Measurements from ENCODE around the gene PFAS.
A peak's percentile ranks its signal among the peaks of the same experiment; 100 is the strongest.
"Not testable (repeated sequence)": the region's sequence is repeated elsewhere in the genome, so short reads cannot be mapped to it uniquely, and the experiment has no call there.

The PFAS gene

GRCh38 chr17:8212312-8213180, 36.5 kb upstream of the PFAS start:
- no peak overlapping the region for H3K4me3 ChIP-seq (ENCODE audit: low read depth, low read length)
- TF ChIP-seq, protein P1, sequence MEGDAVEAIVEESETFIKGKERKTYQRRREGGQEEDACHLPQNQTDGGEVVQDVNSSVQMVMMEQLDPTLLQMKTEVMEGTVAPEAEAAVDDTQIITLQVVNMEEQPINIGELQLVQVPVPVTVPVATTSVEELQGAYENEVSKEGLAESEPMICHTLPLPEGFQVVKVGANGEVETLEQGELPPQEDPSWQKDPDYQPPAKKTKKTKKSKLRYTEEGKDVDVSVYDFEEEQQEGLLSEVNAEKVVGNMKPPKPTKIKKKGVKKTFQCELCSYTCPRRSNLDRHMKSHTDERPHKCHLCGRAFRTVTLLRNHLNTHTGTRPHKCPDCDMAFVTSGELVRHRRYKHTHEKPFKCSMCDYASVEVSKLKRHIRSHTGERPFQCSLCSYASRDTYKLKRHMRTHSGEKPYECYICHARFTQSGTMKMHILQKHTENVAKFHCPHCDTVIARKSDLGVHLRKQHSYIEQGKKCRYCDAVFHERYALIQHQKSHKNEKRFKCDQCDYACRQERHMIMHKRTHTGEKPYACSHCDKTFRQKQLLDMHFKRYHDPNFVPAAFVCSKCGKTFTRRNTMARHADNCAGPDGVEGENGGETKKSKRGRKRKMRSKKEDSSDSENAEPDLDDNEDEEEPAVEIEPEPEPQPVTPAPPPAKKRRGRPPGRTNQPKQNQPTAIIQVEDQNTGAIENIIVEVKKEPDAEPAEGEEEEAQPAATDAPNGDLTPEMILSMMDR (IDR thresholded peaks at IDR 0.05; ENCODE audit: borderline replicate concordance, insufficient read depth, low read depth, low read length), result no peak

- not testable (repeated sequence) for H3K4me3 ChIP-seq (ENCODE audit: low read depth, low read length)
Measured at GRCh38 chr17:8214000-8214399, 35.1 kb upstream of the PFAS start.

DNA sequence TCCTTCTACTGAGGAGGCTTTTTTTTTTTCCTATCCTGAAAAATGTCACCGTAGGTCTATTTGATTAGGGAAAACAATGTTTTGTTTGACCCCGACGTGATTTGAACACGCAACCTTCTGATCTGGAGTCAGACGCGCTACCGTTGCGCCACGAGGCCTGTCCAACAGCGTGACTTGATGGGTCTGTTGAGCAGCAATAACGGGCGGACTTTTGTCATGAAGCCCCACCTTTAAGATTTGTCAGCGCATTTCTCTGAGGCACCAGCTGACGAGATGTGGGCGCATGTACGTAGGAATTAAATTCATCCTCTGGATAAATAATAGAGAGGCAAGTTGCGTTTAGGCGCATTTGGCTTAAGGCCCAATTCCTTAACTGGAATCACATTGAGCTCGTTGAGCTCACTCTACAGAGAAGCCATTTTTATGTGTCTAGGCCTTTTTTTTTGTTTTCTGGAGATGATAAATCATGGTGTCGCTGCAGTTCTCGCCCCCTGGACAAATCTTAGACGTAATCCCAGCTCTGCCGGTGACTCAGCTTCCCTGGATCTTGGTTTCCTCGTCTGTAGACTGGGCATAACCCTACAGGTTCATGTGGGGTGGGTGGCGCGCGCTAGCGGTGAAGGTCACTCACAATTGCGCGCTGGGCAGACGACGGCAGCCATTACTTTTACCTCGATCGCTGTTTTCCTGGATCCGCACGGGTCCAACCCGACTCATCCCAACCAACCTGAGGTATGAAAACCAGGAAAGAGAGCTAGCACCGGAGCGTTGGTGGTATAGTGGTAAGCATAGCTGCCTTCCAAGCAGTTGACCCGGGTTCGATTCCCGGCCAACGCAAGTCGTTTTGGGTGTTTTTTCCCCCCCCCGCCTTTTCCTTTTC, 28.1 kb upstream of the PFAS start:
- TF ChIP-seq, protein P1 (IDR thresholded peaks at IDR 0.05; ENCODE audit: borderline replicate concordance, insufficient read depth, low read depth, low read length), result no peak
- H3K4me3 ChIP-seq (ENCODE audit: low read depth, low read length), result peak overlapping the region; percentile 59

DNA sequence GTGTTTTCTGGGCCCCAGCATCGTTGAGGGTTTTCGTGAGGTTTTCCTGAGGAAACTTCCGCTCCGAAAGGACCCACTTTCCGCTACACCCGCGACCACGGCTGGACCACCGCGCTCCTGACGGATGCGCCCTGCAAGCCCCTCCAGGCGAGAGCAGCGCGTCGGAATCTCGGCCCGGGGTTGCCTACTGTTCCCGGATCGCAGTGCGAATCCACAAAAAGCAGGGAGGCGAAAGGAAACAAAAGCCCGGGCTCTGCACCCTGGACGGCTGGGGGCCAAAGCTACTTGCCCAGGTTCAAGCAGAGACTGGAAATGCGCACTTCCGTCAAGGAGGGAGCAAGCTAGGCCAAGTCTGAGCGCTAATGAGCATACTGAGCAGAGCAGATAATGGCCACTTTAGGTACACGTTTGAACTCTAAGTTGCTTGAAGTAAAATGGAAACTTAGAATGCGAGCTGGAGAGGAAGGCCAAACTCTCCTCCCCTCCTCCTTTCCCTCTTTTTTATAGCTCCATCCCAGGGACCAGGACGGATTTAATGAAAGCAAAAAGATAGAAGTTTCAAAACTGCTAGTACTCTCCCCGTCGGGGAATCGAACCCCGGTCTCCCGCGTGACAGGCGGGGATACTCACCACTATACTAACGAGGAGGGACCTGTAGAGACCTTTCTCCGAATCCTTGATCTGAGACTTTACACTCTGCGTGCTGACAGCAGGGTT, 27.3 kb upstream of the PFAS start:
- peak overlapping the region; percentile 66 for H3K4me3 ChIP-seq (ENCODE audit: low read depth, low read length)
- TF ChIP-seq, protein P1 (IDR thresholded peaks at IDR 0.05; ENCODE audit: borderline replicate concordance, insufficient read depth, low read depth, low read length), result no peak

- peak overlapping the region; percentile 66 for H3K4me3 ChIP-seq (ENCODE audit: low read depth, low read length)
- TF ChIP-seq, protein P1 (IDR thresholded peaks at IDR 0.05; ENCODE audit: borderline replicate concordance, insufficient read depth, low read depth, low read length), result no peak
Measured at GRCh38 chr17:8222380-8222629, 26.8 kb upstream of the PFAS start.

DNA sequence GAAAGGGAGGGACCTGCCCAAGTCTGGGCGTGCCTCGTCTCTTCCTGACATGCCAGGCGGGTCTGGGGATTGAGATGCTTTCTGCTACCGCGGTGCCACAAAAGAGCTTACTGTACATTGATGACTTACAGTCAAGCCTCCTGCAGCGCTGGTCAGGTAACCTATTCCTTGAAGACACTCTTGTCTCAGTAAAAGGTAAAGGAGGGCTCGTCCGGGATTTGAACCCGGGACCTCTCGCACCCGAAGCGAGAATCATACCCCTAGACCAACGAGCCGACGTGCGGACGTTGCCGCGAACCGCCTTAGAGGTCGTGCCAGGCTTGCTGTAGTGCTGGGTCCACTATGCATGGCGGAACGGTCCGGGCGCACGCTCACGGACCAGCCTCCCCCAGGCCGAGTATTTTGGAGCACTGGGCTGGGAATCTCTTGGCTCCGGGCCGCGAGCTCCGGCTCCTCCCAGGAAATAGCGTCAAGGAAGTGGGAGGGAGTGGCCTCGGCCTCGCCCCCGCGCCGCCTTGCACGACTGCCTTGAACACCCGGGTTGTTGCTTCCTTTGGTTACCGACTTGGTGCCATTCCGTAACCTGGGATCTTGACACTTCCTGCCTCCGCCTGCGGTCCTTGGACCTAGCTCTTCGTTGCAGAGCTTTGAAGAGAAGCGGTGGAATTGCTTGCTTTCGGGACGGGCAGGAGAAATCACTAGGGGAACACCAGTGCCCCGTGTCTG, 26.3 kb upstream of the PFAS start:
- TF ChIP-seq, protein P1 (IDR thresholded peaks at IDR 0.05; ENCODE audit: borderline replicate concordance, insufficient read depth, low read depth, low read length), result no peak
- H3K4me3 ChIP-seq (ENCODE audit: low read depth, low read length), result peak overlapping the region; percentile 66
